IPS-18c (cell line): Measurements from ENCODE around the gene FBN3.

Experiments used
- H3K4me3 ChIP-seq: 2 replicates; pipeline ENCODE4 v1.7.0; 2013; ENCODE audit warnings: low read depth, mild to moderate bottlenecking, low read length, moderate library complexity; ENCODE audit not compliant: insufficient read depth
- H3K9me3 ChIP-seq: one replicate; pipeline ENCODE4 v1.6.1; 2013; ENCODE audit warnings: mild to moderate bottlenecking, low read length, moderate library complexity; ENCODE audit not compliant: control insufficient read depth, insufficient read depth

Gene FBN3

DNA sequence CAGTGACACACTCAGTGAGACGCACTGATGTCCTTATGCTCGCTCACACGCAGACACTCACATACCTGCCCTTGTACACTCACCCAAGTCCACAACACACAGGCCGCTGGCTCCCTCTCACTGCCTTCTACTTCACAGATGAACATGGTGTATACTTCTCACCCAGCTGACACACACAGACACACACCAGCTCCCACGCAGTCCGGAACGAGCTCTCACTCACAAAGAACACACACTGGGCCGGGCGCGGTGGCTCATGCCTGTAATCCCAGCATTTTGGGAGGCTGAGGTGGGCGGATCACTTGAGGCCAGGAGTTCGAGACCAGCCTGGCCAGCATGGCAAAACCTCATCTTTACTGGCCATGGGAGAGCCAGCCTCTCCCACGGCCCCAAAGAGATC, 65.2 kb downstream of the FBN3 start:
- H3K9me3 ChIP-seq, result no peaks in the 10 kb centered on the region
- H3K4me3 ChIP-seq, result no peak overlapping the region

DNA sequence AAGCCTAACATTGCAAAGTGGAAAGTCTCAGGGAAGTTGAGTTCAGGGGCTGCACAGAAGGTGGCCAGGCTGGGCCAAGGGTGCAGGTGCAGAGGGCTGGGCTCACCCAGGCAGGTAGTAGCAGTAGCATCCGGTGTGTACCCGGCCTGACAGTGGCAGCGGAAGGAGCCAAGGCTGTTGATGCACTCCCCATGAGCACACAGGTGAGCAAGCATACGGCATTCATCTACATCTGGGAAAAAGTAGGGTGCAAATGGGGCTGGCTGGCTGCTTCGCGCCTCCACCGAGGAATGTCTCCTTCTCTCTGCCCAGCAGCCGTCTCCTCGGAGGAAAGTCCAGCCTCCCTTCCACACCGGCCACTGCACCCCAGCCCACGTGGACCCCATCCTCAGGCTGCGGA, 66.3 kb downstream of the FBN3 start:
- Histone ChIP-seq H3K9me3 (no peaks in the 10 kb centered on the region), H3K4me3 (no peak overlapping the region)

DNA sequence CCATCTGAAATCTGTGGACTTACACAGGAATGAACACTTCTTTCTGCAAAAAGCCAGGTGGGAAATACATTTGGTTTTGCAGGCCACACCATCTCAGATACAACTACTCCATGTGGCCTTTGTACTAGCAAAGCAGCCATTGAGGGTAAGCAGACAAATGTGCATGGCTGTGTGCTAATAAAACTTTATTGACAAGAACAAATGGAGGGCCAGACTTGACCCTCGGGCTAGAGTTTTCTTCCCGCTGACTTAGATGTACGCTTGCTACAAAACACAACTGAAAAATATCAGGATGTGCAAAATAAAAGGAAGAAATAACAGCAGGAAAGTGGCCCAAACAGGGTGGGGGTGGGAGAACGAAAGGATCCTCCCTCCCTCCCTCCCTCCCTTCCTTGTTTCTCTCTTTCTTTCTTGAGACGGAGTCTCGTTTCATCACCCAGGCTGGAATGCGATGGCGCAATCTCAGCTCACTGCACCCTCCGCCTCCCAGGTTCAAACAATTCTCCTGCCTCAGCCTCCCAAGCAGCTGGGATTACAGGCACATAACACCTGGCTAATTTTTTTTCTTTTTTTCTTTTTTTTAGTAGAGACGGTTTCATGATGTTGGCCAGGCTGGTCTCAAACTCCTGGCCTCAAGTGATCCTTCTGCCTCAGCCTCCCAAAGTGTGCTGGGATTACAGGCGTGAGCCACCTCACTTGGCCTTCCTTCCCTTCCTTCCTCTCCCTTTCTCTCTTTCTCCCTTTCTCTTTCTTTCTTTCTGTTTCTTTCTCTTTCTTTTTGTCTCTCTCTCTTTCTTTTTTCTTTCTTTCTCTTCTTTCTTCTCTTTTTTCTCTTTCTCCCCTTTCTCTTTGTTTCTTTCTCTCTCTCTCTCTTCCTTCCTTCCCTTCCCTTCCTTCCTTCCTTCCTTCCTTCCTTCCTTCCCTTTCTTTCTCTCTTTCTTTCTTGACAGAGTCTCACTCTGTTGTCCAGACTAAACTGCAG, 67.5 kb downstream of the FBN3 start:
- no peaks in the 10 kb centered on the region for H3K9me3 ChIP-seq
- H3K4me3 ChIP-seq, result no peak overlapping the region

DNA sequence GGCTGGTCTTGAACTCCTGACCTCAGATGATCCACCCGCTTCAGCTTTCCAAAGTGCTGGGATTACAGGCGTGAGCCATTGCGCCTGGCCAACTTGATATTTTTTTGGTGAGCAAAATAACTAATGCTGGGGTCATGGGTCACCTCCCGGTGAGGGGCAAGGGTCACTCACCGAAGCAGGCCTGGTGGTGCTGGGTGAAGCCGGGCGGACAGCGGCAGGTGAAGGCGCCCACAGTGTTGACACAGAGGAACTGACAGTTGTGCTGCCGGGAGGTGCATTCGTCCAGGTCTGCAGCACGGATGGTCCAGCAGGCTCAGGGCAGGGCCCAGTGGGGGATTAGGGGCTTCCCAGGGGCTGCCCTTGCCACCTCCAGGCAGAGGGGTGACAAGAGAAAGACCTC, 68.6 kb downstream of the FBN3 start:
- no peaks in the 10 kb centered on the region for H3K9me3 ChIP-seq
- no peak overlapping the region for H3K4me3 ChIP-seq

DNA sequence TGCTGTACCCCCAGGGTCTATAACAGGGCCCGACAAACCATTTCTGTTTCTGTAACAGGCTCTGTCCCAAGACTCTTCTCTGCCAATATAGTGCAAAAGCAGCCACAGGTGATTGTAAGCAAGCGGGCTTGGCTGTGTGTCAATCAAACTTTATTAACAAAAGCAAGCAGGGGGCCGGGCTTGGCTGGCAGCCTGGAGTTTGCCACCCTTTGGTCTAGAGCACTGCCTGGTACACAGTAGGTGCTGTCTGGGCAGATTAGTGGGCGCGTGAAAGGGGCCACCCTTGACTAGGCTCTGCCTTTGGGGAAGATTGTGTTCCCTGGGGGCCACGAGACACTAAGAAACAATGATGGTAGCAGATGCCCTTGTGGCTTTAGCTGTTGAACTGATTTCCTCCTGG, 69.4 kb downstream of the FBN3 start:
- no peaks in the 10 kb centered on the region for H3K9me3 ChIP-seq

DNA sequence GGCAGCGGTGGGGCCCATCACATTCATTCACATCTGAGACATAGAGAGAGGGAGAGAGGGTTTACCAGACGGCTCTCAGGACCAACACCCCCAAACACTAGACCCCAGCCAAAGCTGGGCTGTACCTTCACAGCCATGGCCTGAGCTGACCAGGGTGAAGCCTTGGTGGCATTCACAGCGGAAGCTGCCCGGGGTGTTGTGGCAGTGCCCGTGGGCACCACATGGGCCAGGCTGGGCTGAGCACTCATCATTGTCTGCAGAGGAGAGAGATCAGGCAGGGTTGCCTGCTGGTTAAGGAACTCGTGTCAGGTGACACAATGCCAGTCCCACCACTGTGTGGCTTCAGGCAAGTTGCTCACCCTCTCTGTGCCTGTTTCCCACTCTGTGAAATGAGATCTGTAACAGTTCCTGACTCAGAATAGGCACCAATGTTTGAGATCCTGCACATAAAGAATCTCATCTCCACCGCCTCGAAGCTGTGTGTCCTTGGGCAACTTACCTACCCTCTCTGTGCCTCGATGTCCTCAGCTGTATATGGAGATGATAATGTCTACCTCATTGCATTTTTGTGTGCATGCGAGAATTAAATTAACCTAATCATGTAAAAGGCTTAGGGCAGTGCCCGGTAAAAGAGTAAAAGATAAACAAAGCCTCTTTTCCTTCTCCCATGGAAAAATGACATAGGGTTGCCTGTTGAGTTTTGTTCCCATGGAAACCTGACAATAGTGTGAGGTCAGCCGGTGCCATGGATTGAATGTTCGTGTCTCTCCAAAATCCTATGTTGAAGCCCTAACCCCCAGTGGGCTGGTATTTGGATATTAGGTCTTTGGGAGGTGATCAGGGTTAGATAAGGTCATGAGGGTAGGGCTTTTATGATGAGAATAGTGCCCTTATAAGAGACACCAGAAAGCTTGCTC, 74.0 kb downstream of the FBN3 start:
- Histone ChIP-seq H3K9me3 (peaks cover 6% of the 10 kb centered on the region), H3K4me3 (no peak overlapping the region)

More for the DNA sequence above, 69.4 kb downstream of the FBN3 start:
- no peak overlapping the region for H3K4me3 ChIP-seq

DNA sequence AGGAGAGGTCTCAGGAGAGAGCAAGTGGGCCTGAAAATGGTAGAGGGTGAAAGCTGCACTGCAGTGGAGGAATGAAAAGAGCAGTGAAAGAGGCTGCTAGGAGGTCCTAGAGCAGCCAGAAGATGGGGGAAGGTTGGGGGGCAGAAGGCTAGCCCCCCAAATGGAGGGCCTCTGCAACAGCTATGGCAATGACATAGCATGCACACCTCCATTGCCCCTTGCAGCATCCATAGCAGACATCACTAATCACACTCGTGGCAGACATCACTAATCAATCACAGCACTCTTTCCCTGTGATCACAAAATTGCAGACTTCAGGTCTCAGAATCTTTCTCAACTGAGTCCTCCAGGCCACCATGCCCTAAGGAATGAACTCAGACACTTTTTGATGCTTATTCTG, 74.9 kb downstream of the FBN3 start:
- H3K9me3 ChIP-seq, result peaks cover 11% of the 10 kb centered on the region
- H3K4me3 ChIP-seq, result no peak overlapping the region

DNA sequence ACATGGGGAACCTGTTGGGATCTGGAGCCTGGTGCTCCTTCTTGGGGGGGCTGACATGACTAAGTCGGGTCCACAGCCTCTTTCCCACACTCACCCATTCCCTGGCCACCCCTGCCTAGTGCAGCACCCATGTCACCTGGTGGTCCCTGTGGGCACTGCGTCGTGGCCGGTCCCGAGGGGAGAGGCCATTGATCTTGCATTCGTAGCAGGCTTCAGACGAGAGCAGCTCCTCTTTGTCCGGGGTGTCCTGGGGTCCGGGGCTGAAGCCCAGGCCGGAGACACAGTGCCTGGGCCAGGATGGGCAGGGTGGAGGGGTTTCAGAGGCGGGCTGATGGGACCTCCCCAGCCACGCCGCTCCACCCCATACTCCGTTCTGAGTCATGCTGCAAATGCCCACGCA, 77.5 kb downstream of the FBN3 start:
- Histone ChIP-seq H3K9me3 (peaks cover 14% of the 10 kb centered on the region), H3K4me3 (no peak overlapping the region)

DNA sequence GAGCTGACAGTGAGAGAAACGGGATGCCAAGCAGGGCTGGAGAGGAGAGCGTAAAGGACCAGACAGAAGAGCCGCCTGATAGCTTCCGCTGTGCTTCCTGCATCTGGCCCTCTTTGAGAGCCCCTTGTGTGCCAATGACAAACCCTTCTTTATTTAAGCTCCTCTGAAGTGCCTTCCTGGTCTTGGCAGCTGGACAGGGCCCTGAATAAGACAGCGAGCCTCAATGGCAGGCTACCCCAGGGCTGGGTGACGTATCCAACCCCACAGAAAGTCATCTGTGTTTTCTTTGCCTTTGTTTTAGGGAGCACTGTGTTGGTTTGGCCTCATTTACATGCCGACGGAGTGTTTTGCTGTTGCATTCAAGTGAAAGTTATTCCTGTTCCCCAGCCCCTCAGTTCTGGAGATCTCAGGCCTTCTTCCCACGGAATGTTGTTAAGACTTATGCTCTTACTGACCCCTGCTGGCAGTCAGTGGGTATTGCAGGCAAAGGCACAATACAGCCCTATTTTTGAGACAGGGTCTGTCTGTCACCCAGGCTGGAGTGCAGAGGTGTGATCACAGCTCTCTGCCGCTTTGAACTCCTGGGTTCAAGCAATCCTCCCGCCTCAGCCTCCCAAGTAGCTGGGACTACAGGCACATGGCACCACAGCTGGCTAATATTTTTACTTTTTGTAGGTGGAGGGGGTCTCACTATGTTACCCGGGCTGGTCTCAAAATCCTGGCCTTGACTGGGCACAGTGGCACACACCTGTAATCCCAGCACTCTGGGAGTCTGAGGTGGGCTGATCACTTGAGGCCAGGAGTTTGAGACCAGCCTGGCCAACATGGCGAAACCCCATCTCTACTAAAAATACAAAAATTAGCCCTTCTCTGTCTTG, 80.1 kb downstream of the FBN3 start:
- Histone ChIP-seq H3K4me3 (no peak overlapping the region), H3K9me3 (peaks cover 14% of the 10 kb centered on the region)

DNA sequence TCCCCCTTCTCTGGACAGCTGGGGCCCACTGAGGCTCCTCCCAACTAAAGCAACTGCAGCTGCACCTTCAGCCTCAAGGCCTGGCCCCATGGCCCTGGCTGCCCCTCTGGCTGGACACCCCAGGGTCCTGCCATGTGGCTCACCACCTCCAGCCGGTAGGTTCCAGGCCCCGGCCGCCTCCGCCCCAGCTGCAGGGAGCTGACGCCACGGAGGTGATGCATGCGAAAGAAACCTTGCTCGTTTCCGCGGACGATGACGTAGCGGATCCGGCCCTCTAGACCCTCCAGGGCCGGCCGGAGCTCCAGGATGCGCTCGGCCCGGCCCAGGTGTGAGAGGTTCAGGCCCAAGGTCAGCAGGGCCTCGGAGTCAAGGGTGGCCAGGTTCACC, 83.5 kb downstream of the FBN3 start:
- Histone ChIP-seq H3K4me3 (no peak overlapping the region), H3K9me3 (peaks cover 11% of the 10 kb centered on the region)

DNA sequence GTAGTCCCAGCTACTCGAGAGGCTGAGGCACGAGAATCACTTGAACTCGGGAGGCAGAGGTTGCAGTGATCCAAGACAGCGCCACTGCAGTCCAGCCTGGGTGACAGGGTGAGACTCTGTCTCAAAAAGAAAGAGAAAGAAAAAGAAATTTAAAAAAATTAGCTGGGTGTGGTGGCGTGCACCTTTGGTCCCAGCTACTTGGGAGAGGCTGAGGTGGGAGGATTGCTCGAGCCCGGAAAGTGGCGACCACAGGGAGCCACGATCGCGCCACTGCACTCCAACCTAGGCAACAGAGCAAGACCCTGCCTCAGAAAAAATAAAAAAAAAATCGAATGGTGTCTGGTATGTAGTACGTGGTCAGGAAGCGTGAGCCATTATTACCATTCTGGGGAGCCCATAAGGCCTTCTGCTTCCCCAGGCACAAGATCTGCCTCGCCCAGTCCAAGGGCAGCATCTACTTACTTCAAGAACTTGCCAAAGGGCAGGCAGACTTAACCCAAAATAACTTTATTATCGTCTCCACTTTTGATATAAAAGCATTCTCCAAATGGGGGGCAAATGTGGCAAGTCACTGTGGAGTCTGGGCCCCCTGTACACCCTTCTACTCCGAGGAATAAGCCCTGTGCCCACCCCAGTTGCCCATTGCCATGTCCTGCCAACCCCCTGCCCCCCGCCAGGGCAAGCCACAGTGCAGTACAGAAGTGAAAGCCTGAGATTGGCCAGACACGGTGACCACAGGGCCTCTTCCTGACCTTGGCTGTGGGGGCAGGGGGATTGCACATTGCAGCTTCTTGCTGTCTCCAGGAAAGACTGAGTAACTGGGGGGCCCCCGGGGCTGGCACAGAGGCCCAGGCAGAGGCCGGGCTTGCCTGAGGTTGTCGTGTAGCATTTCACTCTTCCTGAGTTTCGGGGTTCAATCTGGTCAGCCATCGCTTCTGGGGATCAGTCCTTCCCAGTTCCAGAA, 84.2 kb downstream of the FBN3 start:
- Histone ChIP-seq H3K4me3 (no peak overlapping the region), H3K9me3 (peaks cover 8% of the 10 kb centered on the region)

DNA sequence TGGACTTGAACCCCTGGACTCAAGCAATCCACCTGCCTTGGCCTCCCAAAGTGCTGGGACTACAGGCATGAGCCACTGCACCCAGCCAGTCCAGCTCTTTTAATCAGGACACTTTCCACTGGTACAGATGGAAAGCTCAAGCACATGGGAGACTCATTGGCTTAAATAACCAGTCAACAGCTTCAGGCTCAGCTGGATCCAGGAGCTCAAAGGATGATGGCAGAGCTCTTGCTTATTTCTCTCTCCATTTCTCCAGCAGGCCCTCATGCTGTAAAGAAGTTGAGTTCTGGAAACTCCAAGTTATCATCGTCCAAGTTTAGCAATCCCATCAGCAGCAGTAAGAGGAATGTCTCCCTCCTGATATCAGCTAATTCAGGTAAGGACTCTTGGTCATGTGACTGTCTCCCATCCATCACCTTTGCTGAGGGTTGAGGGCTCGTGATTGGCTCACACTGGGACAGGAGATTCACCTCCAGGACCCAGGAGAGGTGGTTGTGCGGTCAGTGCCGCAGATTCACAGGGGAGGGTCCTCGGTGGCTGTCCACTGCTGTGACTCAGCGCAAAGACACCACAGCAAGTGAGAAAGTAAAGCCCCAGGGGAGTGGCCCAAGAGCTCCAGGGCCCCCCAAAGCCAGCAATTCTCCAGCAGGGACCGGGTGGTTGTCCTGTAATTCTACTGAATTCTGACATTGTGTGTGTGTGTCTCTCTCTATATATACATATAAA, 91.7 kb downstream of the FBN3 start:
- H3K4me3 ChIP-seq, result no peak overlapping the region

DNA sequence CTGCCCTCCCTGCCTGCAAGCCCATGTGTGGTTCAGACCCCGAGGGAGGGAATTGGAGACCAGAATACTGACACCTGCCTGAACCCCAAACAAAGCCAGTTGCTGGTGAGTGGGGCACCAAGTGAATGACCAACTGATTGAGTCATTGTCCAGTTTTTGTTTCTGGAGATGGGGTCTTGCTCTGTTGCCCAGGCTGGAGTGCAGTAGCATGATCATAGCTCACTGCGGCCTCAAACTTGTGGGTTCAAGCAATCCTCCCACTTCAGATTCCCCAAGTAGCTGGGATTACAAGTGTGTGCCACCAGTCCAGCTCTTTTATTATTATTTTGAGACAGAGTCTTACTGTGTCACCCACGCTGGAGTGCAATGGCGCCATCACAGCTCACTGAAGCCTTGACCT, 92.9 kb downstream of the FBN3 start:
- H3K4me3 ChIP-seq, result no peak overlapping the region
- no peaks in the 10 kb centered on the region for H3K9me3 ChIP-seq

More for the DNA sequence above, 91.7 kb downstream of the FBN3 start:
- H3K9me3 ChIP-seq, result no peaks in the 10 kb centered on the region

DNA sequence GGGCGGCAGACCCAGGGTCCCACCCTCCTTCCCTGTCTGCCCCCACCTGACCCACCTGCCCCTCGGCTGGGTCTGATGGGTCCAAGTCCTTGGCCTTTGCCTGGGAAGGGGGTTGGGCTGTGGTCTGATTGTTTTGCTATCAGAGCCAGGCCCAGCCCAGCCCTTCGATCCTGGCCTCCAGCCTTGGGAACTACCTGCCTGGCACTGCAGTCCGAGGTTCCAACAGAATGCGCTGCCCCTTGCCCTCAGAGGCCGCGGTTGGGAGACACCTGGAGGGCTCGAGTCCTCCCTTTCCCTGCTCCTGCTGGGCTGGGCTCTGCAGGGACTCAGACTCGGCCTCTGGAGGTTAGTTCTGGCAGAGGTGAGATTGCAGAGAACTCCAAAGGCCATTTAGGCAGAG, 95.2 kb downstream of the FBN3 start:
- Histone ChIP-seq H3K4me3 (no peak overlapping the region), H3K9me3 (no peaks in the 10 kb centered on the region)

DNA sequence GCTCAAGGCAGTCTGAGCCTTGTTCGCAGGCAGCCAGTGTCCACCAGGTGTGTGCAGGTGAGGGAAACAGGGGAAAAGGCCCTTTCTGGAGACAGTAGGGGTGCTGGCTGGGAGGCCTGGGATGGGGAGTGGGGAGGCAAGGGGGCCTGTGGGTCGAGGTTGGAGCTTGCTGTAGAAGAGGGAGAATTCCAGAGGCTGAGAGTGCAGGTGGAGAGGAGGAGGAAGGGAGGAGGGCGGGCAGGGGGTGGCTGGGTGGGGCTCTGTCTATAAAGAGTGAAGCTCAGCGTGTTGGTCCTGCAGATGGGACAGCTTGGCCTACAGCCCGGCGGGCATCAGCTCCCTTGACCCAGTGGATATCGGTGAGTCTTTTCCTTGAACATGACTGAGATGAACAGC, 96.9 kb downstream of the FBN3 start, which contains the start of gene CCL25:
Gene CCL25 (plus strand): TSS at position 297 of the 396 bp plus-strand sequence. CDS start 290 bp downstream, outside the sequence.
- Histone ChIP-seq H3K4me3 (no peak within 1 kb of the TSS), H3K9me3 (no peaks in the 10 kb centered on the region)
